DMS 273 (cell line): ENCODE measurements around the gene SLC9C2.
"Not testable (repeated sequence)": the region's sequence is repeated elsewhere in the genome, so short reads cannot be mapped to it uniquely, and the experiment has no call there.

Experiments used
- DNase-seq: peaks from one replicate; lab custom pipeline; 2025; ENCODE audit not compliant: unreplicated experiment; lab: John Stamatoyannopoulos, UW

The SLC9C2 gene

DNA sequence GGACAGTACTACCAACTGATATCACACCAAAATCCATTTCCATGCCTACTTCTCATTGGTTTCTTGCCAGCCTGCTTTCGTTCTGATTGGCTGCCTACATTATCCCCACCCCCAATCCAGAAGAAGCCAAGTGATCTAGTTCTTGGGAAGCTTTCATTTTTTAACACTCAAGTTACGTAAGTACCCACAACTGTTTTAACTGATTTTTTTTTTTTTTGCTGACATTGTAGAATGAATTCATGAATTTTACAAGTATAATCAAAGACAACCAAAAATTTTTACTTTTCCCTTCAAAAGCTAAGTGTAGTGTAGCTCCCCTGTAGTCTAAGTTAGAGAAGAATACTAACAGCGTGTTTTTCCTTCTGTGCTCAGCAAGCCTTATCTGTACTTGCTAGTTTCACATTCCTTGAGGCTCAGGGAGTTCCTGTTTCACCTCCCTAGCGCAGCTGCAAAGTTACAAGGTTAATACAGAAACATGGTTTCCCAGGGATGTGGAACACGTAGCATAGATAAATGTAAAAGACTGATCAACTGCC lies at the start of gene SLC9C2:
Gene SLC9C2, minus strand, starts transcription at position 17 of the 536 bp plus-strand sequence. CDS start 1,296 bp downstream, outside the sequence.
- no peak for DNase-seq

- no peak for DNase-seq
Observed at GRCh38 chr1:173648880-173649605, 46.2 kb upstream of the SLC9C2 start.

DNA sequence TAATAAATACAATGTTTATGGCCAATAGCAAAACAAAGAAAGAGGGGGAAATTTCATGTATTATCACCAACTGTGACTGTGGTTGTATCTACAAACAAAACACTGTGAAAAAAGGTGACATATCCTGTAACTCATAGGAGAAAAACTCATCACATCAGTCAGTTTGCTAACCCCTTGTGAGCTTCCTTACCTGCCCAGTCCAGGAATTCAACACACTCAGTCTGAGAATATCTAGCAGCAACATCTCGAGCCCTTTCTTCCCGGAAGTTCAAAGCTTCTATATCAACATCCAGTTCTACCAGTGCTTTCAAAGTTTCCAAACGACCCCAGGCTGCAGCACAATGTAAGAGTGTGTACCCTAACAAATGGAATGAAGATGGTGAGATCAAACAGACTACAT lies 43.8 kb upstream of the SLC9C2 start:
- no peak for DNase-seq

DNA sequence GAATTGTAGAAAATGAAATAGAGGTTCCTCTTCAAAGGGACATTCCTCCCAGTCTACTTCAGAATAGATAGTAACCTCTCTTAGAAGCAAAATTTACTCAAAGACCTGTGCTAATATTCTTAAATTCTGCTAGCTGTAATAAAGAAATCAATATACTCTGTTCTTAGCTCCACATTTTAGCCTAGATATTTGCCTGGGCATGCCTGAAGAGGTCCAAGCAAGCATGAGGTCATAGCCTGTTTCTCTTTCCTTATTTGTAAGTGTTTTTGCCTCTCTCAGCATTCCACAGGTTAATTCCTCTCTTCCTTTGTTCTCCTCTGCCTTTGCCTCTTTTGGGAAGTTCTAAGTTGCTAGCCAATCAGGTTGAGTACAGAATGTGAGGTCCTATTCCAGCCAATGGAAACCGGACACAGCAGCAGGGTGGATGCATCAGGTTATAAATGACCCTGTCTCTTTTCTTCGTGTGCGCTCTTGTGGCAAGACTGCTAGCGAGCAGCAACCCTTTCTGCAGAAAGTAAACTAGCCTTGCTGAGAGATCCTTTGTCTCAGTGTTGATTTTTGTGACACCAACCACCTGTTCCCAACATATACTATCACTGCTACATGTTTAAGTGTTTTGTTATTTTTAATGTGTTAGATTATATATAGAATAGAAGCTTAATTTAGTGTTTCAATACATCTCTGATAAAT lies 39.7 kb upstream of the SLC9C2 start:
- DNase-seq, result not testable (repeated sequence)

DNA sequence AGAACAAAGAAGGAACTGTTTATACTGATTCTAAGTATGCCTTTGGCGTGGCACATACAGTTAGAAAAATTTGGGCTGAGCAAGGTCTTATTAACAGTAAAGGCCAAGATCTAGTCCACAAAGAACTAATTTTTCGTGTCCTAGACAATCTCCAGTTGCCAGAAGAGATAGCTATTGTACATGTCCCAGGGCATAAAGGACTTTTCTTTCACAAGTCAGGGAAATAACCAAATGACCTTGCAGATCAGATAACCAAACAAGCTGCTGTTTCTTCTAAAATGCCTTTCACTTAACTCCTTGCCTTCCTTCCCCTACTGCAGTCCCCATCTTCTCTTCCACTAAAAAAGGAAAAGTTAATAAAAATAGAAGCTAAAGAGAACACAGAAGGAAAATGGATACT lies 36.2 kb upstream of the SLC9C2 start:
- DNase-seq, result no peak

- no peak for DNase-seq
Observed at GRCh38 chr1:173638043-173639021, 35.5 kb upstream of the SLC9C2 start.

GRCh38 chr1:173637236-173638042 lies 34.6 kb upstream of the SLC9C2 start:
- DNase-seq, result not testable (repeated sequence)

- DNase-seq, result no peak
Observed at GRCh38 chr1:173635116-173635515, 32.2 kb upstream of the SLC9C2 start, which contains the start of gene TEX50. Gene TEX50 (plus strand): TSS chr1:173635338. CDS start chr1:173635522, 184 bp downstream.

- DNase-seq, result no peak
Observed at GRCh38 chr1:173628888-173629287, 26.0 kb upstream of the SLC9C2 start.

- no peak for DNase-seq
Observed at GRCh38 chr1:173627269-173627668, 24.4 kb upstream of the SLC9C2 start.

- no peak for DNase-seq
Observed at GRCh38 chr1:173616859-173617258, 14.0 kb upstream of the SLC9C2 start.

GRCh38 chr1:173613086-173613485 lies 10.2 kb upstream of the SLC9C2 start:
- not testable (repeated sequence) for DNase-seq

DNA sequence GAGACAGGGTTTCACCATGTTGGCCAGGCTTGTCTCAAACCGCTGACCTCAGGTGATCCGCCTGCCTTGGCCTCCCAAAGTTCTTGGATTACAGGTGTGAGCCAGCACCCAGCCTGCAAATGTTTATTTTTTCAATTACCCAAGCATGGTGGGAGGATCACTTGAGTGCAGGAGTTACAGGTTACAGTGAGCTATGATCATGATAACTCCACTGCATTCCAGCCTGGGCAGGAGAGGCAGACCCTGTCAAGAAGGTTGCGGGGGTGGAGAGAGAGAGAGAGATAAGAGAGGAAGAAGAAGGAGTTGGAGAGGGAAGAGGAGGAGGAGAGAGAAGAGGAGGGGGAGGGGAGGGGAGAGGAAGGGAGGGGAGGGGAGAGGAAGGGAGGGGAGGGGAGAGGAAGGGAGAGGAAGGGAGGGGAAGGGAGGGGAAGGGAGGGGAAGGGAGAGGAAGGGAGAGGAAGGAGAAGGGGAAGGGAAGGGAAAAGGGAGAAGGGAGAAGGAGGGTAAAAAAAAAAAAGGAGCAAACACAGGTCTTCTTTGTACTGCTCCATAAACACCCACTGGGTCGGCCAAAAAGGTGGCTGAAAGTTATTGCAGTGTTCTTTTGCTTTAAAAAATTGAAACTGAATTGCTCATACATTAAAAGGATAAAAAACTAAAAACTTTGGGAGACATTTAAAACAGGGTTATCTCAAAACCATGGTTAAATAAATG lies 5.8 kb upstream of the SLC9C2 start:
- DNase-seq, result no peak

- DNase-seq, result no peak
Observed at GRCh38 chr1:173601588-173601987, 1.3 kb downstream of the SLC9C2 start.

GRCh38 chr1:173596097-173596825 lies 6.6 kb downstream of the SLC9C2 start:
- no peak for DNase-seq

DNA sequence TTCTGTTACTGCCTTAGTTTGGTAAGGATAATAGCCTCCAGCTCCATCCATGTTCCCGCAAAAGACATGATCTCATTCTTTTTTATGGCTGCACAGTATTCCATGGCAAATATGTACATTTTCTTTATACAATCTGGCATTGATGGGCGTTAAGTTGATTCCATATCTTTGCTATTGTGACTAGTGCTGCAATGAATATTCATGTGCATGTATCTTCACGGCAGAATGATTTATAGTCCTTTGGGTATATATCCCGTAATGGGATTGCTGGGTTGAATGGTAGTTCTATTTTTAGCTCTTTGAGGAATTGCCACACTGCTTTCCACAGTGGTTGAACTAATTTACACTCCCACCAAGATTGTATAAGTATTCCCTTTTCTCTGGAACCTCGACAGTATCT lies 11.7 kb downstream of the SLC9C2 start:
- DNase-seq, result not testable (repeated sequence)

GRCh38 chr1:173590557-173590956 lies 12.3 kb downstream of the SLC9C2 start:
- DNase-seq, result no peak

- no peak for DNase-seq
Observed at GRCh38 chr1:173581383-173582079, 21.3 kb downstream of the SLC9C2 start.
